ENCODE data around the gene KIR2DL1.
"Not testable (repeated sequence)": the region's sequence is repeated elsewhere in the genome, so short reads cannot be mapped to it uniquely, and the experiment has no call there.

Gene KIR2DL1

GRCh38 chr19:54804101-54804500 lies 34.5 kb downstream of the KIR2DL1 start:
- TF ChIP-seq, protein P1, sequence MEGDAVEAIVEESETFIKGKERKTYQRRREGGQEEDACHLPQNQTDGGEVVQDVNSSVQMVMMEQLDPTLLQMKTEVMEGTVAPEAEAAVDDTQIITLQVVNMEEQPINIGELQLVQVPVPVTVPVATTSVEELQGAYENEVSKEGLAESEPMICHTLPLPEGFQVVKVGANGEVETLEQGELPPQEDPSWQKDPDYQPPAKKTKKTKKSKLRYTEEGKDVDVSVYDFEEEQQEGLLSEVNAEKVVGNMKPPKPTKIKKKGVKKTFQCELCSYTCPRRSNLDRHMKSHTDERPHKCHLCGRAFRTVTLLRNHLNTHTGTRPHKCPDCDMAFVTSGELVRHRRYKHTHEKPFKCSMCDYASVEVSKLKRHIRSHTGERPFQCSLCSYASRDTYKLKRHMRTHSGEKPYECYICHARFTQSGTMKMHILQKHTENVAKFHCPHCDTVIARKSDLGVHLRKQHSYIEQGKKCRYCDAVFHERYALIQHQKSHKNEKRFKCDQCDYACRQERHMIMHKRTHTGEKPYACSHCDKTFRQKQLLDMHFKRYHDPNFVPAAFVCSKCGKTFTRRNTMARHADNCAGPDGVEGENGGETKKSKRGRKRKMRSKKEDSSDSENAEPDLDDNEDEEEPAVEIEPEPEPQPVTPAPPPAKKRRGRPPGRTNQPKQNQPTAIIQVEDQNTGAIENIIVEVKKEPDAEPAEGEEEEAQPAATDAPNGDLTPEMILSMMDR (IDR thresholded peaks at IDR 0.05; ENCODE audit: poor library complexity, severe bottlenecking): no peak
- Histone ChIP-seq H3K27ac (ENCODE audit: poor library complexity, severe bottlenecking) (no peak overlapping the region), H3K4me3 (ENCODE audit: severe bottlenecking) (no peak overlapping the region), H3K4me1 (ENCODE audit: insufficient read depth, poor library complexity, severe bottlenecking) (no peaks in the 10 kb centered on the region), H3K27me3 (ENCODE audit: insufficient read depth, poor library complexity, severe bottlenecking) (no peaks in the 10 kb centered on the region), H3K36me3 (ENCODE audit: low read depth) (no peaks in the 10 kb centered on the region), H3K9me3 (ENCODE audit: severe bottlenecking) (no peaks in the 10 kb centered on the region)
- DNase-seq (ENCODE audit: low spot score) (no peak), ATAC-seq (ENCODE audit: low read depth) (no peak)

- no peak overlapping the region for H3K27ac ChIP-seq (ENCODE audit: poor library complexity, severe bottlenecking)
- H3K4me3 ChIP-seq (ENCODE audit: severe bottlenecking): no peak overlapping the region
- no peaks in the 10 kb centered on the region for H3K4me1 ChIP-seq (ENCODE audit: insufficient read depth, poor library complexity, severe bottlenecking)
- DNase-seq (ENCODE audit: low spot score) (no peak), ATAC-seq (ENCODE audit: low read depth) (no peak)
- no peaks in the 10 kb centered on the region for H3K27me3 ChIP-seq (ENCODE audit: insufficient read depth, poor library complexity, severe bottlenecking)
- TF ChIP-seq, protein P1 (IDR thresholded peaks at IDR 0.05; ENCODE audit: poor library complexity, severe bottlenecking): no peak
- H3K36me3 ChIP-seq (ENCODE audit: low read depth): no peaks in the 10 kb centered on the region
- H3K9me3 ChIP-seq (ENCODE audit: severe bottlenecking): no peaks in the 10 kb centered on the region
Observed at GRCh38 chr19:54804571-54804970, 35.0 kb downstream of the KIR2DL1 start.

- Histone ChIP-seq H3K36me3 (ENCODE audit: low read depth) (no peaks in the 10 kb centered on the region), H3K27me3 (ENCODE audit: insufficient read depth, poor library complexity, severe bottlenecking) (no peaks in the 10 kb centered on the region), H3K9me3 (ENCODE audit: severe bottlenecking) (no peaks in the 10 kb centered on the region), H3K4me1 (ENCODE audit: insufficient read depth, poor library complexity, severe bottlenecking) (no peaks in the 10 kb centered on the region), H3K27ac (ENCODE audit: poor library complexity, severe bottlenecking) (no peak overlapping the region), H3K4me3 (ENCODE audit: severe bottlenecking) (no peak overlapping the region)
- TF ChIP-seq, protein P1 (IDR thresholded peaks at IDR 0.05; ENCODE audit: poor library complexity, severe bottlenecking): no peak
- no peak for DNase-seq (ENCODE audit: low spot score)
- ATAC-seq (ENCODE audit: low read depth): no peak
Observed at GRCh38 chr19:54805665-54806515, 36.3 kb downstream of the KIR2DL1 start.

DNA sequence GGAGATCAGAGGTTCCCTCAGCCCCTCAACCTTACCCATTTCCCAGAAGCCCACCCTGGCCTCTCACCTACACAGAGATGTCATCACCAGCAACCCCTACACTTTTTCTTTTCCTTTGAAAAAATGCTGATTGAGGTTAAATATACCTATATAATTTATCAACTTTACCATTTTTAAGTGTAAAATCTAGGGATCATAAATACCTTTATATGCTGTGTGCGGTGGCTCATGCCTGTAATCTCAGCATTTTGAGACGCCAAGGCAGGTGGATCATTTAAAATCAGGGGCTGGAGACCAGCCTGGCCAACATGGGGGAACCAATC lies 36.9 kb downstream of the KIR2DL1 start:
- Histone ChIP-seq H3K27me3 (ENCODE audit: insufficient read depth, poor library complexity, severe bottlenecking) (no peaks in the 10 kb centered on the region), H3K9me3 (ENCODE audit: severe bottlenecking) (no peaks in the 10 kb centered on the region), H3K36me3 (ENCODE audit: low read depth) (no peaks in the 10 kb centered on the region), H3K4me1 (ENCODE audit: insufficient read depth, poor library complexity, severe bottlenecking) (no peaks in the 10 kb centered on the region), H3K4me3 (ENCODE audit: severe bottlenecking) (no peak overlapping the region), H3K27ac (ENCODE audit: poor library complexity, severe bottlenecking) (no peak overlapping the region)
- TF ChIP-seq, protein P1 (IDR thresholded peaks at IDR 0.05; ENCODE audit: poor library complexity, severe bottlenecking): no peak
- no peak for DNase-seq (ENCODE audit: low spot score)
- no peak for ATAC-seq (ENCODE audit: low read depth)

GRCh38 chr19:54814571-54814970 lies 45.0 kb downstream of the KIR2DL1 start:
- not testable (repeated sequence) for H3K4me3 ChIP-seq (ENCODE audit: severe bottlenecking); H3K27me3 ChIP-seq (ENCODE audit: insufficient read depth, poor library complexity, severe bottlenecking); H3K36me3 ChIP-seq (ENCODE audit: low read depth); ATAC-seq (ENCODE audit: low read depth); DNase-seq (ENCODE audit: low spot score); H3K9me3 ChIP-seq (ENCODE audit: severe bottlenecking); H3K4me1 ChIP-seq (ENCODE audit: insufficient read depth, poor library complexity, severe bottlenecking); H3K27ac ChIP-seq (ENCODE audit: poor library complexity, severe bottlenecking)

DNA sequence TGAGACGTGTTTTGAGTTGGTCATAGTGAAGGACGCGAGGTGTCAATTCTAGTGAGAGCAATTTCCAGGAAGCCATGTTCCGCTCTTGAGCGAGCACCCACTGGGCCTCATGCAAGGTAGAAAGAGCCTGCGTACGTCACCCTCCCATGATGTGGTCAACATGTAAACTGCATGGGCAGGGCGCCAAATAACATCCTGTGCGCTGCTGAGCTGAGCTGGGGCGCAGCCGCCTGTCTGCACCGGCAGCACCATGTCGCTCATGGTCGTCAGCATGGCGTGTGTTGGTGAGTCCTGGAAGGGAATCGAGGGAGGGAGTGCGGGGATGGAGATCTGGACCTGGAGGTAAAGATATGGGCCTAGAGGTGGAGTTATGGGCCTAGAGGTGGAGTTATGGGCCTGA lies 46.7 kb downstream of the KIR2DL1 start, which contains the start of gene KIR3DL1:
Gene KIR3DL1 (plus strand): TSS at position 218 of the 400 bp plus-strand sequence.
- not testable (repeated sequence) for H3K36me3 ChIP-seq (ENCODE audit: low read depth); DNase-seq (ENCODE audit: low spot score); H3K27ac ChIP-seq (ENCODE audit: poor library complexity, severe bottlenecking); H3K4me3 ChIP-seq (ENCODE audit: severe bottlenecking); ATAC-seq (ENCODE audit: low read depth); H3K27me3 ChIP-seq (ENCODE audit: insufficient read depth, poor library complexity, severe bottlenecking); H3K4me1 ChIP-seq (ENCODE audit: insufficient read depth, poor library complexity, severe bottlenecking); H3K9me3 ChIP-seq (ENCODE audit: severe bottlenecking)
